ENCODE measurements around the gene CDH5.
"Not testable (repeated sequence)": the region's sequence is repeated elsewhere in the genome, so short reads cannot be mapped to it uniquely, and the experiment has no call there.

Gene CDH5

DNA sequence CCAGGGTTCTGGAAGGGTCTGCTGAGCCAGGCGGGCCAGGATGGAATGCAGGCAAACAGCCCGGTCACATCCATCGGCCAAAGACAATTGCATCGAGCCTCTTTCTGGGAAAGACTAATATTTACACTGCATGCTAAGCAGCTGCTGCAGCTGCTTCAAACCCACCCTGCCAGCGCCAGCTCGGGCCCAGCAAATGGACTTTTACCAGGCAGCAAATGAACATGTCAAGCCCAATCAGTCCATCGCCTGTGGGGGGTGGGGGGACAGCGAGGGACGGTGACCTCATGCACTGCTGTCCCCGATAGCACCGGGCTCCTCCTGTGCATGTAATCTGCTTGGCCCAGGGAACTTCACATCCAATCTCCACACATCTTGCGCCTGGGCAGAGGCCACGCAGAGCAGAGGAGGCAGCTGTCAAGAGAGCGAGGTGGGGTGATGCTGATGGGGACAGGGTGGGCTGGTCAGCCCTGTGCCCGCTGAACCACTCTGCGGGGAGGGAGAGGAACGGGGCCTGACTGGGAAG lies 39.4 kb upstream of the CDH5 start:
- in situ Hi-C loops (cut with MboI; ENCODE audit: low pct_unique_long_range_greater_than_20kb, low sequenced_read_pairs, unreplicated experiment) = no loop called here
- DNase-seq (ENCODE audit: low spot score) = no peak
- TF ChIP-seq, protein P1, sequence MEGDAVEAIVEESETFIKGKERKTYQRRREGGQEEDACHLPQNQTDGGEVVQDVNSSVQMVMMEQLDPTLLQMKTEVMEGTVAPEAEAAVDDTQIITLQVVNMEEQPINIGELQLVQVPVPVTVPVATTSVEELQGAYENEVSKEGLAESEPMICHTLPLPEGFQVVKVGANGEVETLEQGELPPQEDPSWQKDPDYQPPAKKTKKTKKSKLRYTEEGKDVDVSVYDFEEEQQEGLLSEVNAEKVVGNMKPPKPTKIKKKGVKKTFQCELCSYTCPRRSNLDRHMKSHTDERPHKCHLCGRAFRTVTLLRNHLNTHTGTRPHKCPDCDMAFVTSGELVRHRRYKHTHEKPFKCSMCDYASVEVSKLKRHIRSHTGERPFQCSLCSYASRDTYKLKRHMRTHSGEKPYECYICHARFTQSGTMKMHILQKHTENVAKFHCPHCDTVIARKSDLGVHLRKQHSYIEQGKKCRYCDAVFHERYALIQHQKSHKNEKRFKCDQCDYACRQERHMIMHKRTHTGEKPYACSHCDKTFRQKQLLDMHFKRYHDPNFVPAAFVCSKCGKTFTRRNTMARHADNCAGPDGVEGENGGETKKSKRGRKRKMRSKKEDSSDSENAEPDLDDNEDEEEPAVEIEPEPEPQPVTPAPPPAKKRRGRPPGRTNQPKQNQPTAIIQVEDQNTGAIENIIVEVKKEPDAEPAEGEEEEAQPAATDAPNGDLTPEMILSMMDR (IDR thresholded peaks at IDR 0.05; ENCODE audit: extremely low read depth, insufficient read depth, missing control alignments) = no peak

DNA sequence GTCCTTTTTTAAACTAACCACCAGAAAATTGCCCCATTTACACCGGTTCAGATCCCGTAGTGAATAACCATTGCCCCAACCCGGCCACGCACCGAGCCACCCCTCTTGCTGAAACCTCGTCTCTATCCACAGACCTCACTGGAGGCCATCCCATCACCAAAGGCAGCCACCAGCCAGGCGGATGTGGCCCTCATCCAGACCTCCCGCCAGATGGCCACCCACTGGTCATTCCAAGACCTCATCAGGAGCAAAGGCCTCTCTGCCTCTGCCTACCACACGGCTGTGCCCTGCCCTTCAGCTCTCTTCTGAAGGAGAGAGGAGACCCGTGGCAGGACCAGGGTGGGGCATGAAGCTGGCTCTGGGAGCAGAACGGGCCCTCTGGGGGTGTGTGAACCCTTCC lies 38.2 kb upstream of the CDH5 start:
- in situ Hi-C loops (cut with MboI; ENCODE audit: low pct_unique_long_range_greater_than_20kb, low sequenced_read_pairs, unreplicated experiment) = no loop called here
- DNase-seq (ENCODE audit: low spot score) = no peak
- TF ChIP-seq, protein P1 (IDR thresholded peaks at IDR 0.05; ENCODE audit: extremely low read depth, insufficient read depth, missing control alignments) = no peak

DNA sequence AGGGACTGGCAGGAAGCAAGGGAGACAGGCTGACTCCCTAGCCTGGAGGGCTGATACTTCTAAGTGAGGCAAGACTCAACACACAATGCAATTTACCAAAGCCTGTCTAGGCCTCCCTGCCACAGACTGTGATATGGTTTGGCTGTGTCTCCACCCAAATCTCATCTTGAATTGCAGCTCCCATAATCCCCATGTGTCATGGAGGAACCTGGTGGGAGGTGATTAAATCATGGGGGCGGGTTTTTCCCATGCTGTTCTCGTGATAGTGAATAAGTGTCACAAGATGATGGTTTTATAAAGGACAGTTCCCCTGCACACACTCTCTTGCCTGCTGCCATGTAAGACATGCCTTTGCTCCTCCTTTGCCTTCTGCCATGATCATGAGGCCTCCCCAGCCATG lies 35.0 kb upstream of the CDH5 start:
- DNase-seq (ENCODE audit: low spot score); in situ Hi-C loops (cut with MboI; ENCODE audit: low pct_unique_long_range_greater_than_20kb, low sequenced_read_pairs, unreplicated experiment): not testable (repeated sequence)

DNA sequence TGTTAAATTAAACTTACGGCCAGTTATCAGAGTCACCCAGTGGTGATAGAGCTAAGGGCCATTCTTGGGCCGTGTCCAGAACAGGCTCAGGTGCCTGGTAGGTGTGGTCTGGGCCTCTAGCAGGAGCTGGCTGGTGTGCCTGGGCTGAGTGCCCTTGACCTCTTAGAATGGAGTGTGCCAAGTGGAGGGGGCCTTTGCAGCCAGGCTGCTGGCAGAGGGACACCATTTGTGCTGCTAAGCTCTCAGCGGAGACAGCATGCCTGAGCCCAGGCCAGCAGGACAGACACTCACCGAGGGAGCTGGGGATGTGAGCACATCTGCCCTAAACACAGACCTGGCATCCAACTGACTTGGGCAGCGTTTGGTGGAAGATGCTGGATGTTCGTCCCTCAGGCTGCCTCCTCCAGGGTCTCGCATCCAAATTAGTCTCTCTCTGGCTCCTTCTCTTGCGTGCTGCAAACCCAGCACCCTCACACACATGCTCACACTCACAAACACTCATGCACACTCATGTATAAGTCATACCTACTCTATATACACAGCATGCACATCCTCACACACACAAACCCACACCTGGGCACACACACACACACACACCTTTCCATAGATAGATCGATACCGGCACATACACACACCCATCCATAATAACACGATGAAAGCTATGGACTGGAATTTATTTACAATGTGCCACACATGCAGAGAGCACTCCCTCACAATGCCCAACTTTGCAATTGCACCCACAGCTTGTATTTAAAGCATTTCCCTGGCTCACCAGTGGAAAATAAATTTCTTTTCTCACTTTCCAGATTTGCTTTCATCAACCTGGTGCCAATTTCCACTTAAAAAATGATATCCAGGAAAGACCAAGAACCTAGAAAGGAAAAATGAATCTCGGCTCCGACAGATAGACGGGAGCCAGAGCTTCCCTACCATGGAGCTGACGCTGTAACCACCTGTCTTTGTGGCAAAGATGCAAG lies 33.6 kb upstream of the CDH5 start:
- DNase-seq (ENCODE audit: low spot score) = no peak
- TF ChIP-seq, protein P1 (IDR thresholded peaks at IDR 0.05; ENCODE audit: extremely low read depth, insufficient read depth, missing control alignments) = no peak
- in situ Hi-C loops (cut with MboI; ENCODE audit: low pct_unique_long_range_greater_than_20kb, low sequenced_read_pairs, unreplicated experiment) = no loop called here

DNA sequence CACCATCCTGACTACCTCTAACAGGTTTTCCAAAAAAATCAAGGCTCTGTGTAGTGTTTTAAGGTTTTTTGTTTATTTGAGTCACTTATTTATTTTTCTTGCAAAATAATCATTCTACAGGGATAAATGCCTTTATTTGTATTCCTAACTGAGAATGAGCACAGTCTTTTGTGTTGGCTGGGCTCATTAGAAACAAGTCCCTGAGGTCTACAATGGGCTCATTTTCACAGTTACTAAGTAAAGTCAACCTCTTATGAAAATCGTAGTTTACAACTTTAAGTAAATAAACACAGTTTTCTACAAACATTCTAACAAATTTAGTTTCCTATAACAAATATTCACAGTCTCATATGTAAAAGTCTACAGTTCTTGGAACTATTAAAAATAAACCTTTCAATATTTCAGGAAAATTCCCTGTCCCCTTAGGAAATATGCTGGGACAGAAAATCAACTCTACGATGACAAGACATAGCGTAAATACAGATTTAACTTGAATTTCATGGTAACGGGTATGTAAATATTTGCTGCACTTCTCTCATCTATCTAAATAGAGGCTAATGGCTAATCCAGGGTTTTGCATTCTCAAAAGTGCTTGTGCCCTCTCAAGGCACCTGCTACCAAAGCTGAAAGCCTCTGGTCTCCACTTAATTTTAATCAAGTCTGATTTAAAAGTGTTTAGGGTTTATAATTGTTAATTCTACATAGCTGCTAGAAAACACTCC lies 31.5 kb upstream of the CDH5 start:
- in situ Hi-C loops (cut with MboI; ENCODE audit: low pct_unique_long_range_greater_than_20kb, low sequenced_read_pairs, unreplicated experiment) = no loop called here
- TF ChIP-seq, protein P1 (IDR thresholded peaks at IDR 0.05; ENCODE audit: extremely low read depth, insufficient read depth, missing control alignments) = no peak
- no peak for DNase-seq (ENCODE audit: low spot score)

DNA sequence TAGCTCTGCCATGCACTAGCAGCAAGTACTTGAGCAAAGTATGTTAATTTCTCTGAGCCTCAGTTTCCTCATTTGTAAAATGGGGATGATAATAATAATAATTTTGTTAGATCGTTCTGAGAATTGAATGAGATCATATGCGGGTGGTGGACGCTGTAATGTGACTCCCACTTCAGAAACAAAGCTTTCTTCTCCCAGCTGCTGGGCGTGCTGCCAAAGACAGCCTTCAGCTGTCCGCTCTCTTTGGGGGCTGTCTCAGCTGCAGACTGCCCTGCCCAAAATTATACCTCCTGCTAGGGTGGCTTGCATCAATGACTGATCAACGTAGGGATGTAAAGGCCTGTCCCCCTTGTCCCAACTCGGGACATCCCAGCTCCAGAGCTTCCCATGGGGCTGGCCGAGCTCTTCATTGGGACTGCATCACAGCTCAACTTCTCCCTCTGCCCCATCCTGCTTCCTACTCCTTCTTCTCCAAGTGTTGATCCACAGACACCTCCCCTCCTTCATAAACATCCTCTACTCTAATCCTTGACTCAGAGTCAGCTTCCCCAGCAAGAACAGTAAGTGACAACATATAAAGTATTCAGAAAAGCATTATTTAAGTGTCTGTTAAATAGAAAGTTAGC lies 30.7 kb upstream of the CDH5 start:
- in situ Hi-C loops (cut with MboI; ENCODE audit: low pct_unique_long_range_greater_than_20kb, low sequenced_read_pairs, unreplicated experiment) = no loop called here

More for the DNA sequence above, 30.7 kb upstream of the CDH5 start:
- TF ChIP-seq, protein P1 (IDR thresholded peaks at IDR 0.05; ENCODE audit: extremely low read depth, insufficient read depth, missing control alignments) = no peak
- DNase-seq (ENCODE audit: low spot score) = no peak
